HL-60 (cell line): ENCODE data around the gene TSHZ2.

Experiments used
- GABPA ChIP-seq: IDR thresholded peaks from 2 replicates; pipeline ENCODE4 v1.6.1; 2012; ENCODE audit warnings: low read depth
- POLR2AphosphoS5 ChIP-seq: IDR thresholded peaks from 2 replicates; pipeline ENCODE4 v1.6.1; 2012; ENCODE audit warnings: low read depth
- TF ChIP-seq, protein P1 (sequence below): IDR thresholded peaks from one replicate; pipeline ENCODE4 v1.5.1; 2011; ENCODE audit warnings: low read length, control low read depth, inconsistent platforms; ENCODE audit not compliant: insufficient read depth
- TF ChIP-seq, protein P2 (sequence below): IDR thresholded peaks from 2 replicates; pipeline ENCODE4 v1.6.1; 2012; ENCODE audit warnings: low read depth; ENCODE audit not compliant: insufficient replicate concordance

DNA sequence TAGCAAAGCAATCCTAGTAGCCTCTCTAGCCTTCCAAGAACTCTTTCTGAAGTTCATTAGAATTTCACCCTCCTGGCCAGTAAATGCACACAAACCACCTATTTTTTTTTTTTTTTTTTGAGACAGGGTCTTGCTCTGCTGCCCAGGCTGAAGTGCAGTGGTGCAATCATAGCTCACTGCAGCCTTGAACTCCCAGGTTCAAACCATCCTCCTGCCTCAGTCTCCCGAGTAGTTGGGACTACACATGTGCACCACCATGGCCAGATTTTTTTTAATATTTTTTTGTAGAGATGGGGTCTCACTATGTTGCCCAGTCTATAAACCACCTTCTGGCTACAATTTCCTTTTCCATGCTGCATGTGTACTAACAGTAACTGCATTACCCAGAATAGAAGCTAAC, 320.2 kb downstream of the TSHZ2 start:
- TF ChIP-seq, protein P1, sequence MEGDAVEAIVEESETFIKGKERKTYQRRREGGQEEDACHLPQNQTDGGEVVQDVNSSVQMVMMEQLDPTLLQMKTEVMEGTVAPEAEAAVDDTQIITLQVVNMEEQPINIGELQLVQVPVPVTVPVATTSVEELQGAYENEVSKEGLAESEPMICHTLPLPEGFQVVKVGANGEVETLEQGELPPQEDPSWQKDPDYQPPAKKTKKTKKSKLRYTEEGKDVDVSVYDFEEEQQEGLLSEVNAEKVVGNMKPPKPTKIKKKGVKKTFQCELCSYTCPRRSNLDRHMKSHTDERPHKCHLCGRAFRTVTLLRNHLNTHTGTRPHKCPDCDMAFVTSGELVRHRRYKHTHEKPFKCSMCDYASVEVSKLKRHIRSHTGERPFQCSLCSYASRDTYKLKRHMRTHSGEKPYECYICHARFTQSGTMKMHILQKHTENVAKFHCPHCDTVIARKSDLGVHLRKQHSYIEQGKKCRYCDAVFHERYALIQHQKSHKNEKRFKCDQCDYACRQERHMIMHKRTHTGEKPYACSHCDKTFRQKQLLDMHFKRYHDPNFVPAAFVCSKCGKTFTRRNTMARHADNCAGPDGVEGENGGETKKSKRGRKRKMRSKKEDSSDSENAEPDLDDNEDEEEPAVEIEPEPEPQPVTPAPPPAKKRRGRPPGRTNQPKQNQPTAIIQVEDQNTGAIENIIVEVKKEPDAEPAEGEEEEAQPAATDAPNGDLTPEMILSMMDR, result no peak
- TF ChIP-seq POLR2AphosphoS5 (no peak), GABPA (no peak)
- TF ChIP-seq, protein P2, sequence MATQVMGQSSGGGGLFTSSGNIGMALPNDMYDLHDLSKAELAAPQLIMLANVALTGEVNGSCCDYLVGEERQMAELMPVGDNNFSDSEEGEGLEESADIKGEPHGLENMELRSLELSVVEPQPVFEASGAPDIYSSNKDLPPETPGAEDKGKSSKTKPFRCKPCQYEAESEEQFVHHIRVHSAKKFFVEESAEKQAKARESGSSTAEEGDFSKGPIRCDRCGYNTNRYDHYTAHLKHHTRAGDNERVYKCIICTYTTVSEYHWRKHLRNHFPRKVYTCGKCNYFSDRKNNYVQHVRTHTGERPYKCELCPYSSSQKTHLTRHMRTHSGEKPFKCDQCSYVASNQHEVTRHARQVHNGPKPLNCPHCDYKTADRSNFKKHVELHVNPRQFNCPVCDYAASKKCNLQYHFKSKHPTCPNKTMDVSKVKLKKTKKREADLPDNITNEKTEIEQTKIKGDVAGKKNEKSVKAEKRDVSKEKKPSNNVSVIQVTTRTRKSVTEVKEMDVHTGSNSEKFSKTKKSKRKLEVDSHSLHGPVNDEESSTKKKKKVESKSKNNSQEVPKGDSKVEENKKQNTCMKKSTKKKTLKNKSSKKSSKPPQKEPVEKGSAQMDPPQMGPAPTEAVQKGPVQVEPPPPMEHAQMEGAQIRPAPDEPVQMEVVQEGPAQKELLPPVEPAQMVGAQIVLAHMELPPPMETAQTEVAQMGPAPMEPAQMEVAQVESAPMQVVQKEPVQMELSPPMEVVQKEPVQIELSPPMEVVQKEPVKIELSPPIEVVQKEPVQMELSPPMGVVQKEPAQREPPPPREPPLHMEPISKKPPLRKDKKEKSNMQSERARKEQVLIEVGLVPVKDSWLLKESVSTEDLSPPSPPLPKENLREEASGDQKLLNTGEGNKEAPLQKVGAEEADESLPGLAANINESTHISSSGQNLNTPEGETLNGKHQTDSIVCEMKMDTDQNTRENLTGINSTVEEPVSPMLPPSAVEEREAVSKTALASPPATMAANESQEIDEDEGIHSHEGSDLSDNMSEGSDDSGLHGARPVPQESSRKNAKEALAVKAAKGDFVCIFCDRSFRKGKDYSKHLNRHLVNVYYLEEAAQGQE, result no peak
